Measurements from ENCODE around the gene ADAMTSL3. TPM values are rescaled to one million over a fixed set of nuclear protein-coding genes. Genes with fewer than 3 reads are reported as not detected.

ADAMTSL3 gene
- total RNA-seq, 1 experiment from 2014 or later, result 0.05 TPM

DNA sequence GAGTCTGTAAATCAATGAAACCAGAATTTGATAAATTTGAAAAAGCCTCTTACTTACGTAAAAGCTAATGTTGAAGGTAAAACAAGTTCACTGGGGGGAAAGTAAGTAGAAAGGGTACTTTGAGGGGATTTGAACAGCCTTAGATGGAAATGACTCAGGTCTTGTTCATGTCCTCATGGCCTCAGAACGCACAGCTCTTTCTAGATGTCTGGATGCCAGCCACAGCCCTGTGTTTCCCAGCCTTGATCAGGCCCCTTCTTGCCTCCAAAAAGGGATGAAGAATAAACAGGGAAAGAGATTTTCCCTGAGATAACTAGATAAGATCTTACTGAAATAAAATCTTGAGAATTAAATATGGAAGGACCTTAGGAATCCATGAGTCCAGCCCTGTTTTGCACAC, 344.6 kb downstream of the ADAMTSL3 start (continued):
- TF ChIP-seq, protein P1, sequence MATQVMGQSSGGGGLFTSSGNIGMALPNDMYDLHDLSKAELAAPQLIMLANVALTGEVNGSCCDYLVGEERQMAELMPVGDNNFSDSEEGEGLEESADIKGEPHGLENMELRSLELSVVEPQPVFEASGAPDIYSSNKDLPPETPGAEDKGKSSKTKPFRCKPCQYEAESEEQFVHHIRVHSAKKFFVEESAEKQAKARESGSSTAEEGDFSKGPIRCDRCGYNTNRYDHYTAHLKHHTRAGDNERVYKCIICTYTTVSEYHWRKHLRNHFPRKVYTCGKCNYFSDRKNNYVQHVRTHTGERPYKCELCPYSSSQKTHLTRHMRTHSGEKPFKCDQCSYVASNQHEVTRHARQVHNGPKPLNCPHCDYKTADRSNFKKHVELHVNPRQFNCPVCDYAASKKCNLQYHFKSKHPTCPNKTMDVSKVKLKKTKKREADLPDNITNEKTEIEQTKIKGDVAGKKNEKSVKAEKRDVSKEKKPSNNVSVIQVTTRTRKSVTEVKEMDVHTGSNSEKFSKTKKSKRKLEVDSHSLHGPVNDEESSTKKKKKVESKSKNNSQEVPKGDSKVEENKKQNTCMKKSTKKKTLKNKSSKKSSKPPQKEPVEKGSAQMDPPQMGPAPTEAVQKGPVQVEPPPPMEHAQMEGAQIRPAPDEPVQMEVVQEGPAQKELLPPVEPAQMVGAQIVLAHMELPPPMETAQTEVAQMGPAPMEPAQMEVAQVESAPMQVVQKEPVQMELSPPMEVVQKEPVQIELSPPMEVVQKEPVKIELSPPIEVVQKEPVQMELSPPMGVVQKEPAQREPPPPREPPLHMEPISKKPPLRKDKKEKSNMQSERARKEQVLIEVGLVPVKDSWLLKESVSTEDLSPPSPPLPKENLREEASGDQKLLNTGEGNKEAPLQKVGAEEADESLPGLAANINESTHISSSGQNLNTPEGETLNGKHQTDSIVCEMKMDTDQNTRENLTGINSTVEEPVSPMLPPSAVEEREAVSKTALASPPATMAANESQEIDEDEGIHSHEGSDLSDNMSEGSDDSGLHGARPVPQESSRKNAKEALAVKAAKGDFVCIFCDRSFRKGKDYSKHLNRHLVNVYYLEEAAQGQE (IDR thresholded peaks at IDR 0.05; ENCODE audit: low read depth), result no peak
- no peak for TF ChIP-seq SP1 (IDR thresholded peaks at IDR 0.05; ENCODE audit: low read depth)
- TF ChIP-seq SIN3A (IDR thresholded peaks at IDR 0.05; ENCODE audit: low read depth), result no peak

DNA sequence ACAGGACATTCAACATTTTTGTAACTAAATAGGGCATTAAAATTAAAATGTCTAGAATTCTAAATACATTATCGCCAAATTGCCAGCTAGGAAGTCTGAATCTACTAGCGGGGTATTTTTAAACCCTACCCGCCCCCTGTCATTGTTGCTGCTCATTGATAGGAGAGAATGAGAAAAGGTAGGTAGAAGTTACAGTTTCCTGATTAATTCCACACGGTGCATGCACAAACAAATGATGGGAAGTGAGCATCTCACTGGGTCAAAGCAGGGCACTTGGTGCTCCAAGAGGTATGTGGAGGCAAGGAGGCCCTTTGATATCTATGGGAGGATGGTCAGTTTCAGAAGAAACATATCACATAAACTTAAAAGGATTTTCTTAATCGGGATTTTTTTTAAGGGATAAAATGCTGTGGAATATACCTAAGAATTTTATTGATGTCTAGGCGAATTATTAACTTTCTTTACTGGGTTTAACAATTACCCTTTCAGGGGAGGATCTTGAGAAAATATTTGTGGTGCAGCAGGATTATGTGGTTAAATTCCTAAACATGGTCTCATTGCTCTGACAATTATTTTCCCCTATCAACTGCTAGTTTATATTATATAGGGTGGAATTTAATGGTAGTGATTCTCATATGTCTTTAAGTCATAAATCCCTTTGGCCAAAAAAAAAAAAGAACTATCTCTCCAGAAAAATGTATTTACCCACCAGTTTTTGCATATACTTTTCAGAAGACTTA, 345.6 kb downstream of the ADAMTSL3 start:
- Histone ChIP-seq H3K9me3 (ENCODE audit: control insufficient read depth in 1 of 2, insufficient read depth in 1 of 2, low read depth in 1 of 2, low read length in 2 of 2) (no peaks in the 10 kb centered on the region), H3K27ac (ENCODE audit: low read depth, low read length) (no peak overlapping the region), H3K4me1 (ENCODE audit: control insufficient read depth in 1 of 2, insufficient read depth in 2 of 2, low read length in 2 of 2) (0 out of 4 replicates have a peak, but pooled peaks cover 0 to 2% of the 10 kb centered on the region in 2 experiments), H3K9ac (ENCODE audit: low read length) (no peak overlapping the region), H3K4me2 (ENCODE audit: low read length) (no peak overlapping the region), H2AFZ (ENCODE audit: low read depth, low read length, poor library complexity, severe bottlenecking) (no peak overlapping the region), H3K36me3 (ENCODE audit: control insufficient read depth in 1 of 2, insufficient read depth in 2 of 2, low read length in 2 of 2) (no peaks in the 10 kb centered on the region), H3K4me3 (replicated peaks in 1 of 2; ENCODE audit: low read depth in 1 of 2, low read length in 2 of 2) (no peak overlapping the region), H3K27me3 (ENCODE audit: insufficient read depth, low read length) (peaks cover 6% of the 10 kb centered on the region; the same call in 1 of the 2 replicates), H3K9me2 (ENCODE audit: insufficient read depth) (no peaks in the 10 kb centered on the region), H4K20me1 (ENCODE audit: insufficient read depth) (no peaks in the 10 kb centered on the region), H3K79me2 (ENCODE audit: insufficient read depth, low read length) (no peaks in the 10 kb centered on the region)
- DNase-seq (ENCODE audit: low read depth, low spot score), result no peak
- ATAC-seq, result no peak
- no TSS peak for BruUV-seq (replicated peaks)
- ChIA-PET POLR2A (no interaction called here), RAD21 (ENCODE audit: low non-redundant PET in 1 of 2, low total read pairs in 2 of 2, uncharacterized antibody in 2 of 2, unreplicated experiment in 2 of 2) (no interaction called here), CTCF (no interaction called here)
- intact Hi-C loops (cut with micrococcal nuclease), result no loop called here
- TF ChIP-seq POLR2AphosphoS5 (IDR thresholded peaks at IDR 0.05; ENCODE audit: low read depth, low read length) (no peak), EZH2 (IDR thresholded peaks at IDR 0.05) (no peak), ELF1 (IDR thresholded peaks at IDR 0.05; ENCODE audit: borderline replicate concordance, low read depth) (no peak), EZH2phosphoT487 (IDR thresholded peaks at IDR 0.05; ENCODE audit: borderline replicate concordance) (no peak), TCF7L2 (IDR thresholded peaks at IDR 0.05; ENCODE audit: borderline replicate concordance, extremely low read depth, insufficient read depth, insufficient read length) (no peak), ZFX (IDR thresholded peaks at IDR 0.05) (no peak), YY1 (IDR thresholded peaks at IDR 0.05; ENCODE audit: extremely low read depth, insufficient replicate concordance, low read depth, low read length) (no peak), FOSL1 (IDR thresholded peaks at IDR 0.05; ENCODE audit: low read depth) (no peak), SP1 (IDR thresholded peaks at IDR 0.05; ENCODE audit: low read depth) (no peak), POLR2A (IDR thresholded peaks at IDR 0.05; ENCODE audit: borderline replicate concordance, extremely low read depth, insufficient read depth, insufficient read length) (no peak), CBX3 (IDR thresholded peaks at IDR 0.05; ENCODE audit: low read depth) (no peak)
- TF ChIP-seq, protein P1 (IDR thresholded peaks at IDR 0.05; ENCODE audit: low read depth), result no peak
- TF ChIP-seq, protein P2, sequence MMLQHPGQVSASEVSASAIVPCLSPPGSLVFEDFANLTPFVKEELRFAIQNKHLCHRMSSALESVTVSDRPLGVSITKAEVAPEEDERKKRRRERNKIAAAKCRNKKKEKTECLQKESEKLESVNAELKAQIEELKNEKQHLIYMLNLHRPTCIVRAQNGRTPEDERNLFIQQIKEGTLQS (IDR thresholded peaks at IDR 0.05), result no peak
- TF ChIP-seq, protein P3, sequence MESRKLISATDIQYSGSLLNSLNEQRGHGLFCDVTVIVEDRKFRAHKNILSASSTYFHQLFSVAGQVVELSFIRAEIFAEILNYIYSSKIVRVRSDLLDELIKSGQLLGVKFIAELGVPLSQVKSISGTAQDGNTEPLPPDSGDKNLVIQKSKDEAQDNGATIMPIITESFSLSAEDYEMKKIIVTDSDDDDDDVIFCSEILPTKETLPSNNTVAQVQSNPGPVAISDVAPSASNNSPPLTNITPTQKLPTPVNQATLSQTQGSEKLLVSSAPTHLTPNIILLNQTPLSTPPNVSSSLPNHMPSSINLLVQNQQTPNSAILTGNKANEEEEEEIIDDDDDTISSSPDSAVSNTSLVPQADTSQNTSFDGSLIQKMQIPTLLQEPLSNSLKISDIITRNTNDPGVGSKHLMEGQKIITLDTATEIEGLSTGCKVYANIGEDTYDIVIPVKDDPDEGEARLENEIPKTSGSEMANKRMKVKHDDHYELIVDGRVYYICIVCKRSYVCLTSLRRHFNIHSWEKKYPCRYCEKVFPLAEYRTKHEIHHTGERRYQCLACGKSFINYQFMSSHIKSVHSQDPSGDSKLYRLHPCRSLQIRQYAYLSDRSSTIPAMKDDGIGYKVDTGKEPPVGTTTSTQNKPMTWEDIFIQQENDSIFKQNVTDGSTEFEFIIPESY (IDR thresholded peaks at IDR 0.05; ENCODE audit: extremely low read depth, insufficient replicate concordance, low read length), result no peak

All from HCT116 (cell line).